Measurements from ENCODE around the gene LDHAL6B.

Gene LDHAL6B

DNA sequence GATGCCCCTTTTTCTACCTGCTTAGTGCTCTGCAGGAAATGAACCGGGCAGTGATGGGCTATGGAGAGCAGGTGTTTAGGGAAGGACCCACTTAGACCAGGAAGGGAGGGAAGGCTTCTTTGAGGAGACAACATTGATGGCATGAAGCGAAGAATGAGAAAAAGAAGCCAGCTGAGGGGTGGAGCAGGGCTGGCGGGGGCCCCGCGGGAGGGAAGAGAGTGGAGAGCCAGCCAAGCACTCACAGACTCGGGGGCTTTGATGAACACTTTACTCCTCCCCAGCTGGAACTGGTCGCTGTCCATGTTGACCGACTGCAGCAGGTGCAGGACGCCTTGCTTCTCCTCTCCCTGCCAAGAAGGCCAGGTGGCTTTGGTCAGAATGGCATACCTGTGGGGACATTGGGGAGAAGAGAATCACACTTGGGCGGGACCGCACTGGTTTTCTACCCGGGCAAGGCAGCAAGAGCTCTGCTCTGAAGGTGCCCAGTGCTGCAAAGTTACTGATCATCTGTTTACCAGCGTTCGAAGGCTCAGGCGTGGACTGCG, 28.4 kb upstream of the LDHAL6B start:
- peak; percentile 54 for DNase-seq

DNA sequence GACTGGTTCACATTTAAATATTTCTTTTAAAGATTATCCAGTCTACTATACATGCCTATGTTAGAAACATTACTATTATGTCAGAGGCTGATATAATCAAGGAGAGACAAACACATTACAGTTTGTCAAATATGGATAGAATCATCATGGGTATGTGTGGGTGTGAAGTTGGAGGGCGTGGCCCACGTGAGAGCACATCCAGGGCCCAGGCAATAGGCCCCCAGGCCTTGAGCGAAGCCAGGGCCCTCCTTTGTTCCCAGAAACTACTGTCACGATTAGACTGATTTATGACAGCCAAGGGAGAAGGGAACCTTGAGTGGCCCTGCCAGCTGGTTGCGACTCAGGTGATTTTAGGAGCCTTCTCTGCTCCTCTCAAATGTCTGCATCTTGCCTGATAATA, 26.9 kb upstream of the LDHAL6B start:
- no peak for DNase-seq

GRCh38 chr15:59180945-59181600, 25.6 kb upstream of the LDHAL6B start:
- no peak for DNase-seq

- no peak for DNase-seq
Measured at GRCh38 chr15:59185725-59186124, 20.9 kb upstream of the LDHAL6B start.

GRCh38 chr15:59186501-59186900, 20.1 kb upstream of the LDHAL6B start:
- no peak for DNase-seq

DNA sequence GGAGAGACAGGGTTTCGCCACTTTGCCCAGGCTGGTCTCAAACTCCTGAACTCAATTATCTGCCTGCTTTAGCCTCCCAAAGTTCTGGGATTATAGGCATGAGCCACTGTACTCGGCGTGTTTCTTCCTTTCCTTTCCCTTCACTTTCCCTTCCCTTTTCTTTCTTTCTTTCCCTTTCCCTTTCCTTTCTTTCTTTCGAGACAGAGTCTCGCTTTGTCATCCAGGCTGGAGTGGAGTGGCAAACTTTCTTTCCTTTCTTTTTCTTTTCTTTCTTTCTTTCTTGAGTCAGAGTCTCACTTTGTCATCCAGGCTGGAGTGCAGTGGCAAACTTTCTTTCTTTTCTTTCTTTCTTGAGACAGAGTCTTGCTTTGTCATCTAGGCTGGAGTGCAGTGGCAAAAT, 17.4 kb upstream of the LDHAL6B start:
- DNase-seq = no peak

- DNase-seq = no peak
Measured at GRCh38 chr15:59190291-59190690, 16.4 kb upstream of the LDHAL6B start.

DNA sequence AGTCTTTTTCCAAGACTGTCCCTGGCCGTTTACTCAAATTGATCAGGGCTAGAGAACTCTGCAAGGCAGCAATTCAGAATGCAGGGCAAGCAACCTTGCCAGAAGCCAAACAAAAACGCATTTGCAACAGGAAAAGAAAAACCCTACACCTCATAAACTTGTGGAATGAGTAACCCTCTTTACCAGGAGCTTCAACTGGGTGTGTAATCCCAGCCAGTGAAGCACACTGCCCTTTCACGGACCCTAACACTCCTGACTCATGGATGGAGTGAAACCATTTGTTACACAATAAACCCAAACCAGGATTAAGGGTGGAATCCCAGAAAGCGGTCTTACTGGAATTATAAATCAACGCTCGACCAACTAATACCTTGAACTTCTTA, 14.8 kb upstream of the LDHAL6B start:
- no peak for DNase-seq

DNA sequence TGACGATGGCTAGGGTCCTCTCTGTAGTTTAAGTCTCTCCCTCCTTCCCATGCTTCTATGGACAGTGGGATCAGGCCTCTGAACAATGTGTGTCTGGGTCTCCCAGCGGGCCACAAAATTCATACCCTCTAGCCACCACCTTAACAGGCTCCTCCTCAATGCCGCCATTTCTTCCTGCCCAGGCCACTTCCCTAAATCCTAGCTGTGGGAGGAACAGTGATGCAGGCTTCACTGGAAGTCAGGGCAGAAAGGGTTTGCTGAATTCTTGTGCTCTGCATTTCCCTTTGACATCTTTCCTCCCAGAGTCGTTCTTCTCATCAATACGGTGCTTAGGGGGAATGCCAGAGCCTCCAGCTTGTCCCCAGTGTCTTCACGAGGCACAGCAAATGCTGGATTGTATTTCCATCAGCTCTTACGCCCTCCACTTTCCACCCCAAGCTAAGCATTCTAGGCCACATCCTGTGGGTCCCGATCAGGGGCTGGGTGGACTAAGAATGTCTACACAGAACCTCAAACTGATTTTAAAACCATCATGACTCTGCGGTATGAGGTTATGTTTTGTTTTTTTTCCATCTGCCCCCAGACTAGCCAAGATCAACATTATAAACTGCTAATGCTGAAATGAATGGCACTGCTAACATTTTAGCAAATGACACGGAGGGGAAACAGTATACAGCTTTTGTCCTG, 11.9 kb upstream of the LDHAL6B start:
- DNase-seq = no peak

DNA sequence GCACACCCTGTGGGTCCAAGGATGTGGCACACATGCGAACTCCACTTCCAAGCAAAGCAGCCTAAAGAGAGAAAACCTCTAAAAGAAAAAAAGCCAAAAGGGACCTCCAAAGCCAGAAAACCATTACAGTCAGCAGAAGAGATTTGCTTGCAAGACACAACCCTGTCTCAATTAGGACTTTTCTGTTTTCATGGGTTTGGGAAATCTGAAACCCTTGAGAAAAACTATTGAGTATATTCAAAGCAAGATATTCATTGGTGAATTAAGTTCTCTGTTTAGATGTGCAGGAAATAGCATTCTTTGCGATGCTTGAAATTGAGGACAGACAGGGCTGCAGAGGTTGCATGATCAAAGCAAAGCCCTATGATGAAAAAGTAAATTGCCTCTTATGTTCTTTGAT, 10.2 kb upstream of the LDHAL6B start:
- DNase-seq = no peak

DNA sequence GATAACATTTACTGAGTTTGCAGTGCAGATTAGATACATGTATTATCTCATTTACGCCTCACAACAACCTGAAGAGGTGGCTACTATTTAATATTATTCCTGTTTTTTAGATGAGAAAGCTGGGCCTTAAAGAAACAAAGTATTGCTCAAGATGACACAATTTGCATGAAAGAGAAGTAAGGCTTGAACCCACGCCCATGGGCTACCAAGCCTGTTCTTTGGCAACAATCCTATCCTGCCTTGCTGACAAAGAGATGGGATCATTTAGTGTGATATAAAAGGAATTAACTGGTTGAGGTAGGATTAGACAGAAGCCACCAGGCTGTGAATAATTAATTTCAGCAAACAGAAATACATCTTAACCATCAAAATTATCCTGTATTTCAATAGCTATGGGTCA, 9.2 kb upstream of the LDHAL6B start:
- DNase-seq = no peak

- no peak for DNase-seq
Measured at GRCh38 chr15:59199626-59200465, 6.8 kb upstream of the LDHAL6B start.

GRCh38 chr15:59200560-59200959, 6.1 kb upstream of the LDHAL6B start:
- no peak for DNase-seq

DNA sequence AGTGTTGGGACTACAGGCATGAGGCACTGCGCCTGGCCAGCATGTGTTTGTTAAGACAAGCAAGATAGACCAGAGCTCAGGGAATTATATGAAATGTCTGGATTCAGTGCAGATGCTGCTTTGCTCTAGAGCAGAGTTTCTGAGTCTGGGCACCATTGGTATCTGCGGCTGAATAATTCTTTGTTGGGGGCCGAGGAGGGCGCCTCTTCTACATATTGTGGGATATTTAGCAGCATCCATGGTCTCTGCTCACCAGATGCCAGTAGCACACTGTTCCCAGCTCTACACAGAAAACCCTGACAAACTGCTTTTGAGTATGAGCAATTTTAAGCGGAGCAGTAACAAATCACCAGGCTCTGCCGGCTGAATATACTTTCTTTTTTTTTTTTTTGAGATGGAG, 3.6 kb upstream of the LDHAL6B start:
- DNase-seq = no peak

- DNase-seq = no peak
Measured at GRCh38 chr15:59203657-59204056, 3.0 kb upstream of the LDHAL6B start.

- no peak for DNase-seq
Measured at GRCh38 chr15:59205839-59206622, 612 bp upstream of the LDHAL6B start.

DNA sequence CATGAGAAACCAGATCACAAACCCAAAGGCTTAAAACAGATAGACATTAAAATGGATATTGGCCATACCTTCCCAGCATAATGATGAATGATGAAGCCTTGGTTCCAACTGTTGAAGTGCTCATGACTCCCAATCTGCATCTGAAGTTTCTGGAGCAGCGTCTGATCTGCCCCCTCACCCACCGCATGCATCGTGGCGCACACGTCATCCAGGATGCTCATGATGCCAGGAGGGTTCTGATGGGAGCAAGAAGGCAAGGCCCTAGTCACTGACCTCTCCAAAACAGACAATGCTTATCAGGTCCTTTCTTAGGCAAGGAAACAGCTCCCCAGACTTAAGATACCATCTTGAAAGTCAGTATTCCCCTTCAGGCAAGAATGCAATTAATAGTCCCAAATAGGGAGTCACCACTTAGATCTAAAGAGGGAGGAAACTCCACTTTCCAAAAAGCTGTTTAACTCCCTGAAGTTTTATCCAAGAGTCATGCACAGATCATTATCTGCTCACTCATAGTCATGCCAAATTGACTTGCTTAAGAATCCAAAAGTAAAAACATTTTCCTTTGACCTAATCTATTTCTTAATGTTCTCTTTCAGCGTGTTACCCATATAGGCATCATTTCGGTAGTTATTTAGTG, 2.1 kb downstream of the LDHAL6B start:
- DNase-seq = no peak

- DNase-seq = no peak
Measured at GRCh38 chr15:59210186-59210585, 3.5 kb downstream of the LDHAL6B start.

DNA sequence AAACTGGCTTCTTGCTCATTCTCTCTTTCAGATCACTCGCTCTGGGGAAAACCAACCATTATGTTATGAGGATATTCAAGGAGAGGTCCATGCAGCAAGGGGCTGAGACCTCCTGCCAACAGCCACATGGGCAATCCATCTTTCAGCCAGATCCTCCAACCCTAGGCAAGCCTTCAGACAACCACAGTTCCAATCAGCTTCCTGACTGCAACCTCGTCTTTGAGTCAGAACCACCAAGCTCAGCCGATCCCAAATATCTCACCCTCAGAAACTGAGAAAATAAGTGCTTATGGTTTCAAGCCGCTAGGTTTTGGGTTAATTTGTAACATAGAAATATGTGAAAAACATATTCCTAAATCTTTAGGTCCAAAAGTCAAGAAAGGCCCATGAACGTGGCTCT, 10.3 kb downstream of the LDHAL6B start:
- DNase-seq = no peak

GRCh38 chr15:59217876-59218498, 11.3 kb downstream of the LDHAL6B start:
- DNase-seq = no peak

GRCh38 chr15:59218710-59219109, 12.1 kb downstream of the LDHAL6B start:
- no peak for DNase-seq
